HCT116 (cell line): ENCODE results near the gene FAM47A. TPM values are rescaled to one million over a fixed set of nuclear protein-coding genes. Genes with fewer than 3 reads are reported as not detected.

Experiments used
- ATAC-seq: fragments of 200-7000 bp; cut with Tn5 transposase; 2 replicates; pipeline ENCODE4 v1.9.1; 2020; ENCODE audit warnings: mild to moderate bottlenecking, moderate library complexity
- Bru-seq: library from RNA; stranded (reverse); fragments of 400-500 nt; gene quantifications from one replicate; lab custom pipeline; 2021; lab: Mats Ljungman, UMichigan
- BruChase-seq, 2 experiments: library from RNA; stranded (reverse); fragments of 400-500 nt; gene quantifications; one replicate each; lab custom pipeline; 2021; lab: Mats Ljungman, UMichigan
- BruUV-seq: library from RNA; stranded (reverse); fragments of 400-500 nt; replicated peaks from 2 replicates; lab custom pipeline; 2021; lab: Mats Ljungman, UMichigan
- CTCF ChIA-PET: fragments of 300-600 bp; sonication (Branson Sonifier 250); formaldehyde crosslinking; loops from one replicate; lab custom pipeline; 2021; ENCODE audit warnings: antibody characterized with exemption; lab: Charles Lee
- POLR2A ChIA-PET: fragments of 300-600, 350-600 bp; sonication (Branson Sonifier 250); formaldehyde crosslinking; loops from one replicate; lab custom pipeline; 2021; ENCODE audit warnings: antibody characterized with exemption; lab: Charles Lee
- RAD21 ChIA-PET, 2 experiments: fragments of 300-600 bp; sonication (Branson Sonifier 250); formaldehyde crosslinking; loops; one replicate each; lab custom pipeline; 2023; ENCODE audit warnings: low total read pairs in 2 of 2; ENCODE audit not compliant: uncharacterized antibody in 2 of 2, unreplicated experiment in 2 of 2, low non-redundant PET in 1 of 2; lab: Charles Lee
- DNase-seq: peaks from one replicate; pipeline ENCODE4 v3.0.0-alpha.2; 2010; ENCODE audit warnings: low read depth, low spot score
- H2AFZ ChIP-seq: fragments of 200-600 bp; shearing (Covaris generic), sonication (generic); 2 replicates; pipeline ENCODE4 v1.6.1; 2017; ENCODE audit warnings: low read depth, mixed run types, mixed read lengths, antibody characterized with exemption, low read length; ENCODE audit not compliant: poor library complexity, severe bottlenecking
- H3K27ac ChIP-seq: 2 replicates; pipeline ENCODE4 v1.5.1; 2012; ENCODE audit warnings: low read depth, low read length
- H3K27me3 ChIP-seq: fragments of 200-600 bp; sonication (generic); 2 replicates; pipeline ENCODE4 v1.6.1; 2016; ENCODE audit warnings: mixed run types, low read length, mixed read lengths; ENCODE audit not compliant: insufficient read depth
- H3K36me3 ChIP-seq, 2 experiments: fragments of 200-500 bp in 1 of 2; fragments of 200-600 bp in 1 of 2; sonication (Bioruptor generic) in 1 of 2; sonication (generic) in 1 of 2; 2 replicates each; pipeline versions ENCODE4 v1.5.1 to v1.6.1; 2014 to 2016; ENCODE audit warnings: low read length in 2 of 2, inconsistent platforms in 1 of 2, mixed read lengths in 1 of 2, mixed run types in 1 of 2; ENCODE audit not compliant: insufficient read depth in 2 of 2, control insufficient read depth in 1 of 2
- H3K4me1 ChIP-seq, 2 experiments: fragments of 200-600 bp in 1 of 2; sonication (generic) in 1 of 2; 2 replicates each; pipeline versions ENCODE4 v1.5.1 to v1.6.1; 2012 to 2017; ENCODE audit warnings: low read length in 2 of 2, inconsistent platforms in 1 of 2, mild to moderate bottlenecking in 1 of 2, mixed read lengths in 1 of 2, mixed run types in 1 of 2, moderate library complexity in 1 of 2; ENCODE audit not compliant: insufficient read depth in 2 of 2, control insufficient read depth in 1 of 2
- H3K4me2 ChIP-seq: fragments of 200-600 bp; sonication (generic); 2 replicates; pipeline ENCODE4 v1.6.1; 2017; ENCODE audit warnings: mixed run types, low read length, mixed read lengths
- H3K4me3 ChIP-seq, 2 experiments: fragments of 200-600 bp in 1 of 2; sonication (generic) in 1 of 2; replicated peaks in 1 of 2; 2 replicates each; pipeline ENCODE4 v1.5.1; 2011 to 2016; ENCODE audit warnings: low read length in 2 of 2, control low read depth in 1 of 2, low read depth in 1 of 2, mild to moderate bottlenecking in 1 of 2, mixed read lengths in 1 of 2, mixed run types in 1 of 2
- H3K79me2 ChIP-seq: fragments of 200-600 bp; sonication (generic); 2 replicates; pipeline ENCODE4 v1.6.1; 2017; ENCODE audit warnings: mild to moderate bottlenecking, mixed run types, low read length, moderate library complexity, mixed read lengths; ENCODE audit not compliant: insufficient read depth
- H3K9ac ChIP-seq: fragments of 200-600 bp; sonication (generic); 2 replicates; pipeline ENCODE4 v1.6.1; 2016; ENCODE audit warnings: low read length, mixed read lengths
- H3K9me2 ChIP-seq: fragments of 200-600 bp; sonication (generic), shearing (Covaris generic); 2 replicates; pipeline ENCODE4 v1.6.1; 2017; ENCODE audit warnings: mixed run types, mild to moderate bottlenecking, moderate library complexity; ENCODE audit not compliant: insufficient read depth
- H3K9me3 ChIP-seq, 2 experiments: fragments of 200-500 bp in 1 of 2; fragments of 200-600 bp in 1 of 2; sonication (Bioruptor generic) in 1 of 2; sonication (generic) in 1 of 2; 2 replicates each; pipeline ENCODE4 v1.6.1; 2014 to 2017; ENCODE audit warnings: low read length in 2 of 2, mixed read lengths in 2 of 2, inconsistent platforms in 1 of 2, low read depth in 1 of 2, mild to moderate bottlenecking in 1 of 2, mixed run types in 1 of 2, moderate library complexity in 1 of 2; ENCODE audit not compliant: control insufficient read depth in 1 of 2, insufficient read depth in 1 of 2
- H4K20me1 ChIP-seq: fragments of 200-600 bp; sonication (generic), shearing (Covaris generic); 2 replicates; pipeline ENCODE4 v1.6.1; 2017; ENCODE audit warnings: mixed run types, mild to moderate bottlenecking, moderate library complexity; ENCODE audit not compliant: insufficient read depth
- EGR1 ChIP-seq: IDR thresholded peaks from 2 replicates; pipeline ENCODE4 v1.6.1; 2012; ENCODE audit warnings: low read depth
- EZH2phosphoT487 ChIP-seq: fragments of 200-600 bp; IDR thresholded peaks from 2 replicates; pipeline ENCODE4 v1.6.1; 2018; ENCODE audit warnings: antibody characterized with exemption, borderline replicate concordance
- POLR2AphosphoS5 ChIP-seq: IDR thresholded peaks from 2 replicates; pipeline ENCODE4 v1.6.1; 2011; ENCODE audit warnings: mild to moderate bottlenecking, low read depth, low read length, moderate library complexity
- RAD21 ChIP-seq: IDR thresholded peaks from 2 replicates; pipeline ENCODE4 v1.6.1; 2012; ENCODE audit warnings: low read depth, mild to moderate bottlenecking
- SRF ChIP-seq: IDR thresholded peaks from 2 replicates; pipeline ENCODE4 v1.6.1; 2012; ENCODE audit warnings: low read depth
- TCF7L2 ChIP-seq: IDR thresholded peaks from 2 replicates; pipeline ENCODE4 v1.7.0; 2011; ENCODE audit warnings: borderline replicate concordance, inconsistent platforms; ENCODE audit not compliant: insufficient read depth, insufficient read length; ENCODE audit errors: extremely low read depth
- YY1 ChIP-seq: IDR thresholded peaks from 2 replicates; pipeline ENCODE4 v1.6.1; 2011; ENCODE audit warnings: low read length, low read depth, moderate library complexity, mild to moderate bottlenecking; ENCODE audit not compliant: insufficient replicate concordance; ENCODE audit errors: extremely low read depth
- ZFX ChIP-seq: fragments of 450-650 bp; IDR thresholded peaks from 2 replicates; pipeline ENCODE4 v1.6.1; 2017
- ZNF274 ChIP-seq: fragments of 200-500 bp; sonication (Bioruptor generic); IDR thresholded peaks from 2 replicates; pipeline ENCODE4 v1.6.1; 2014; ENCODE audit warnings: mild to moderate bottlenecking, low read depth, low read length, inconsistent platforms
- intact Hi-C: fragments of 100-400 bp; cut with micrococcal nuclease; formaldehyde crosslinking; loops from 2 replicates; pipeline ENCODE4 v1.10.0; 2022
- long read RNA-seq: library from polyadenylated mRNA; unstranded; transcript quantifications from one replicate; pipeline ENCODE4 v2.0.0, GENCODE V29; 2021; ENCODE audit not compliant: unreplicated experiment
- polyA plus RNA-seq: library from polyadenylated mRNA; unstranded; fragments of >200 nt; gene quantifications from 2 replicates; pipeline ENCODE4 v1.2.1, GENCODE V29; 2012; ENCODE audit warnings: missing spikeins
- total RNA-seq: library from RNA; stranded (reverse); gene quantifications from one replicate; pipeline ENCODE4 v1.2.1, GENCODE V29; 2021; ENCODE audit not compliant: unreplicated experiment
- TF ChIP-seq, protein P1 (sequence below): IDR thresholded peaks from 2 replicates; pipeline ENCODE4 v1.6.1; 2011; ENCODE audit warnings: mild to moderate bottlenecking, low read length, moderate library complexity; ENCODE audit not compliant: insufficient replicate concordance; ENCODE audit errors: extremely low read depth
- TF ChIP-seq, protein P2 (sequence below): IDR thresholded peaks from 2 replicates; pipeline ENCODE4 v1.6.1; 2012; ENCODE audit warnings: low read depth
- TF ChIP-seq, protein P3 (sequence below), 3 experiments: fragments of 200-600 bp in 1 of 3; sonication (generic) in 1 of 3; IDR thresholded peaks in 2 of 3; conservative IDR thresholded peaks in 1 of 3; 2 replicates each; pipeline ENCODE4 v1.5.1; 2012 to 2017; ENCODE audit warnings: low read depth in 2 of 3, low read length in 2 of 3, antibody characterized with exemption in 1 of 3, borderline replicate concordance in 1 of 3, control low read depth in 1 of 3, mild to moderate bottlenecking in 1 of 3, mixed read lengths in 1 of 3, mixed run types in 1 of 3, moderate library complexity in 1 of 3; ENCODE audit not compliant: insufficient read depth in 1 of 3

FAM47A gene
- not detected for total RNA-seq
- not detected in 2 replicates for polyA plus RNA-seq
- not detected for Bru-seq, nascent RNA
- not detected for BruChase-seq, experiment 1, labeled RNA remaining after a 6-hour chase
- BruChase-seq, experiment 2, labeled RNA remaining after a 2-hour chase, result not detected
- long read RNA-seq, result 0 reads

DNA sequence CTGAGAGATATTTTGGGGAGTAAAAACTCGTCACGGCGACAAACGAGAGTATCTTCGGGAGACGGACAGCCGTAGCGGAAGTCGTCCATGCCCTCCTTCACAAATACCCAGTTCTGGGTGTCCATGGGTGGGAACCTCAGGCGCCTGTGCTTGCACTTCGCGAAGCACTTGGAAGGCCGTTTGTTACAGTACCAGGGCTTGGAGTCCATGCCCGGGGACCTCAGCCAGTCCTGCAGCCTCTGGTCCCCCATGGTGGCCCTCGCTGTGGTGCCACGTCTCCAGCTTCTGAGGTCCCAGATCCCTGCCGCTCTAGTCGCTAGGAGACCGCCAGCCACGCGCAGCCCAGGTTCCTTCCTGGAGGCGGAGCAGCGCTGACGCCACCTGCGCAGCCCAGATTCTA is at the start of gene FAM47A:
Gene FAM47A, minus strand, starts transcription at position 287 of the 400 bp plus-strand sequence. Its CDS starts 36 bp downstream, at position 251.
- H2AFZ ChIP-seq, result no peak within 1 kb of the TSS
- no peaks in the 10 kb centered on the region for H3K27me3 ChIP-seq
- no peaks in the 10 kb centered on the region for H3K79me2 ChIP-seq
- no peak for ATAC-seq
- BruUV-seq, result no TSS peak
- no peak within 1 kb of the TSS for H3K9ac ChIP-seq
- TF ChIP-seq, protein P1, sequence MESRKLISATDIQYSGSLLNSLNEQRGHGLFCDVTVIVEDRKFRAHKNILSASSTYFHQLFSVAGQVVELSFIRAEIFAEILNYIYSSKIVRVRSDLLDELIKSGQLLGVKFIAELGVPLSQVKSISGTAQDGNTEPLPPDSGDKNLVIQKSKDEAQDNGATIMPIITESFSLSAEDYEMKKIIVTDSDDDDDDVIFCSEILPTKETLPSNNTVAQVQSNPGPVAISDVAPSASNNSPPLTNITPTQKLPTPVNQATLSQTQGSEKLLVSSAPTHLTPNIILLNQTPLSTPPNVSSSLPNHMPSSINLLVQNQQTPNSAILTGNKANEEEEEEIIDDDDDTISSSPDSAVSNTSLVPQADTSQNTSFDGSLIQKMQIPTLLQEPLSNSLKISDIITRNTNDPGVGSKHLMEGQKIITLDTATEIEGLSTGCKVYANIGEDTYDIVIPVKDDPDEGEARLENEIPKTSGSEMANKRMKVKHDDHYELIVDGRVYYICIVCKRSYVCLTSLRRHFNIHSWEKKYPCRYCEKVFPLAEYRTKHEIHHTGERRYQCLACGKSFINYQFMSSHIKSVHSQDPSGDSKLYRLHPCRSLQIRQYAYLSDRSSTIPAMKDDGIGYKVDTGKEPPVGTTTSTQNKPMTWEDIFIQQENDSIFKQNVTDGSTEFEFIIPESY, result no peak
- TF ChIP-seq POLR2AphosphoS5 (no peak), ZFX (no peak), TCF7L2 (no peak), YY1 (no peak), ZNF274 (no peak), RAD21 (no peak), EGR1 (no peak), SRF (no peak), EZH2phosphoT487 (no peak)
- TF ChIP-seq, protein P2, sequence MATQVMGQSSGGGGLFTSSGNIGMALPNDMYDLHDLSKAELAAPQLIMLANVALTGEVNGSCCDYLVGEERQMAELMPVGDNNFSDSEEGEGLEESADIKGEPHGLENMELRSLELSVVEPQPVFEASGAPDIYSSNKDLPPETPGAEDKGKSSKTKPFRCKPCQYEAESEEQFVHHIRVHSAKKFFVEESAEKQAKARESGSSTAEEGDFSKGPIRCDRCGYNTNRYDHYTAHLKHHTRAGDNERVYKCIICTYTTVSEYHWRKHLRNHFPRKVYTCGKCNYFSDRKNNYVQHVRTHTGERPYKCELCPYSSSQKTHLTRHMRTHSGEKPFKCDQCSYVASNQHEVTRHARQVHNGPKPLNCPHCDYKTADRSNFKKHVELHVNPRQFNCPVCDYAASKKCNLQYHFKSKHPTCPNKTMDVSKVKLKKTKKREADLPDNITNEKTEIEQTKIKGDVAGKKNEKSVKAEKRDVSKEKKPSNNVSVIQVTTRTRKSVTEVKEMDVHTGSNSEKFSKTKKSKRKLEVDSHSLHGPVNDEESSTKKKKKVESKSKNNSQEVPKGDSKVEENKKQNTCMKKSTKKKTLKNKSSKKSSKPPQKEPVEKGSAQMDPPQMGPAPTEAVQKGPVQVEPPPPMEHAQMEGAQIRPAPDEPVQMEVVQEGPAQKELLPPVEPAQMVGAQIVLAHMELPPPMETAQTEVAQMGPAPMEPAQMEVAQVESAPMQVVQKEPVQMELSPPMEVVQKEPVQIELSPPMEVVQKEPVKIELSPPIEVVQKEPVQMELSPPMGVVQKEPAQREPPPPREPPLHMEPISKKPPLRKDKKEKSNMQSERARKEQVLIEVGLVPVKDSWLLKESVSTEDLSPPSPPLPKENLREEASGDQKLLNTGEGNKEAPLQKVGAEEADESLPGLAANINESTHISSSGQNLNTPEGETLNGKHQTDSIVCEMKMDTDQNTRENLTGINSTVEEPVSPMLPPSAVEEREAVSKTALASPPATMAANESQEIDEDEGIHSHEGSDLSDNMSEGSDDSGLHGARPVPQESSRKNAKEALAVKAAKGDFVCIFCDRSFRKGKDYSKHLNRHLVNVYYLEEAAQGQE, result no peak
- TF ChIP-seq, protein P3, sequence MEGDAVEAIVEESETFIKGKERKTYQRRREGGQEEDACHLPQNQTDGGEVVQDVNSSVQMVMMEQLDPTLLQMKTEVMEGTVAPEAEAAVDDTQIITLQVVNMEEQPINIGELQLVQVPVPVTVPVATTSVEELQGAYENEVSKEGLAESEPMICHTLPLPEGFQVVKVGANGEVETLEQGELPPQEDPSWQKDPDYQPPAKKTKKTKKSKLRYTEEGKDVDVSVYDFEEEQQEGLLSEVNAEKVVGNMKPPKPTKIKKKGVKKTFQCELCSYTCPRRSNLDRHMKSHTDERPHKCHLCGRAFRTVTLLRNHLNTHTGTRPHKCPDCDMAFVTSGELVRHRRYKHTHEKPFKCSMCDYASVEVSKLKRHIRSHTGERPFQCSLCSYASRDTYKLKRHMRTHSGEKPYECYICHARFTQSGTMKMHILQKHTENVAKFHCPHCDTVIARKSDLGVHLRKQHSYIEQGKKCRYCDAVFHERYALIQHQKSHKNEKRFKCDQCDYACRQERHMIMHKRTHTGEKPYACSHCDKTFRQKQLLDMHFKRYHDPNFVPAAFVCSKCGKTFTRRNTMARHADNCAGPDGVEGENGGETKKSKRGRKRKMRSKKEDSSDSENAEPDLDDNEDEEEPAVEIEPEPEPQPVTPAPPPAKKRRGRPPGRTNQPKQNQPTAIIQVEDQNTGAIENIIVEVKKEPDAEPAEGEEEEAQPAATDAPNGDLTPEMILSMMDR (IDR thresholded peaks at IDR 0.05 in 2 of 3, conservative IDR thresholded peaks at IDR 0.05 in 1 of 3; ENCODE audit: borderline replicate concordance in 1 of 3, insufficient read depth in 1 of 3, low read depth in 2 of 3, low read length in 2 of 3), result no peak
- intact Hi-C loops, result no loop called here
- H3K4me1 ChIP-seq, result no peaks in the 10 kb centered on the region
- no peaks in the 10 kb centered on the region for H3K36me3 ChIP-seq
- ChIA-PET RAD21 (no interaction called here), POLR2A (no interaction called here), CTCF (no interaction called here)
- no peaks in the 10 kb centered on the region for H4K20me1 ChIP-seq
- no peak for DNase-seq
- no peak within 1 kb of the TSS for H3K27ac ChIP-seq
- H3K4me3 ChIP-seq, result no peak within 1 kb of the TSS
- no peak within 1 kb of the TSS for H3K4me2 ChIP-seq
- H3K9me2 ChIP-seq, result no peaks in the 10 kb centered on the region
- H3K9me3 ChIP-seq, result no peaks in the 10 kb centered on the region
